Measurements from ENCODE around the gene ZFAND3.

Gene ZFAND3

DNA sequence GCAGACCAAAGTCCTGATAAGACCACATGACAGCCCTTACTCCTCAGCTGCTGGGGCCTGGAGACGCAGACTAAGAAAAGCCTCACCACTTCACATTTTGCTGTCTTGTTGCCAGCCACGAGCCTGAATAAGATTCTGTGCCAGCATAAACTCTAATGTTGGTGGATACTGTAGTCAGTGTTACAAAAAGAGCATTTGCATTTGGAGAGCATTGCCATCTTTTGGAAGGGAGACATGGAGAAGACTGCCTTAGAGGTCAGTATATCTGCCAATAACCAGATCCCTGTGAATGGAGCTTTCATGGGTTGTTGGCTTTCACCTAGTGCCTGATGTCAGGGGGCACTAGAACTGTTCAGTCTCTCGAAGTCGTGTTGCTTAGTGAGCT is 315.2 kb downstream of the ZFAND3 start:
- H3K9ac ChIP-seq (ENCODE audit: low read length): no peak overlapping the region
- no peak overlapping the region for H2AFZ ChIP-seq (ENCODE audit: low read length)
- H3K9me2 ChIP-seq (ENCODE audit: low read depth, low read length): no peaks in the 10 kb centered on the region
- no peaks in the 10 kb centered on the region for H3F3A ChIP-seq (ENCODE audit: insufficient read depth, low read length)
- H3K36me3 ChIP-seq (ENCODE audit: insufficient read depth, low read length): no peaks in the 10 kb centered on the region
- no peak overlapping the region for H3K4me2 ChIP-seq (ENCODE audit: low read length)
- no peaks in the 10 kb centered on the region for H3K27me3 ChIP-seq (ENCODE audit: insufficient read depth, low read length)
- no peaks in the 10 kb centered on the region for H3K4me1 ChIP-seq (ENCODE audit: insufficient read depth, low read length, severe bottlenecking)
- no peak overlapping the region for H3K27ac ChIP-seq (ENCODE audit: low read depth, low read length, poor library complexity, severe bottlenecking)
- no peak overlapping the region for H3K4me3 ChIP-seq (ENCODE audit: low read depth, low read length, poor library complexity, severe bottlenecking)
- H3K9me3 ChIP-seq (ENCODE audit: low read length): no peaks in the 10 kb centered on the region
- TF ChIP-seq, protein P1, sequence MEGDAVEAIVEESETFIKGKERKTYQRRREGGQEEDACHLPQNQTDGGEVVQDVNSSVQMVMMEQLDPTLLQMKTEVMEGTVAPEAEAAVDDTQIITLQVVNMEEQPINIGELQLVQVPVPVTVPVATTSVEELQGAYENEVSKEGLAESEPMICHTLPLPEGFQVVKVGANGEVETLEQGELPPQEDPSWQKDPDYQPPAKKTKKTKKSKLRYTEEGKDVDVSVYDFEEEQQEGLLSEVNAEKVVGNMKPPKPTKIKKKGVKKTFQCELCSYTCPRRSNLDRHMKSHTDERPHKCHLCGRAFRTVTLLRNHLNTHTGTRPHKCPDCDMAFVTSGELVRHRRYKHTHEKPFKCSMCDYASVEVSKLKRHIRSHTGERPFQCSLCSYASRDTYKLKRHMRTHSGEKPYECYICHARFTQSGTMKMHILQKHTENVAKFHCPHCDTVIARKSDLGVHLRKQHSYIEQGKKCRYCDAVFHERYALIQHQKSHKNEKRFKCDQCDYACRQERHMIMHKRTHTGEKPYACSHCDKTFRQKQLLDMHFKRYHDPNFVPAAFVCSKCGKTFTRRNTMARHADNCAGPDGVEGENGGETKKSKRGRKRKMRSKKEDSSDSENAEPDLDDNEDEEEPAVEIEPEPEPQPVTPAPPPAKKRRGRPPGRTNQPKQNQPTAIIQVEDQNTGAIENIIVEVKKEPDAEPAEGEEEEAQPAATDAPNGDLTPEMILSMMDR (IDR thresholded peaks at IDR 0.05; ENCODE audit: low read length): no peak
- TF ChIP-seq EZH2 (IDR thresholded peaks at IDR 0.05; ENCODE audit: borderline replicate concordance, low read length): no peak
- H4K20me1 ChIP-seq (ENCODE audit: insufficient read depth, low read length): no peaks in the 10 kb centered on the region
- H3K79me2 ChIP-seq (ENCODE audit: insufficient read depth, low read length): no peaks in the 10 kb centered on the region

DNA sequence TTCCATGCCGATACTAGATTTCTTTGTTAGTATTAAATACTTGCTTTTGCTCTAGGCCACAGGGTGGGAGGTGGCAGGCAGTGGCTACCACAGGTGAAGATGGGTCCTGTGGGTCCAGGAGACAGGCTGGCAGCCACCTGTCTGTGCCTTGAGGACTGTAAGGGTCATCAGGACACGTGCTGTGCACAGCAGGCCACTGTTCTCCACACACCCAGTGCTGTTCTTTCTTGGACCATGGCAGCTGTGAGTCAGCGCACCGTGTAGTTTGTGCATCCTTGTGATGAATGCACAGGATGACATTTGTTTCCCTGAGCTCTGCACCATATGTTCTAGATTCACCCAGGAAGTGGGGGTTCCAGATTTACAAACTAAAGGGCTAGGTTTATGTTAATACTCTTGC is 317.0 kb downstream of the ZFAND3 start:
- H3K27me3 ChIP-seq (ENCODE audit: insufficient read depth, low read length): no peaks in the 10 kb centered on the region
- no peaks in the 10 kb centered on the region for H3K79me2 ChIP-seq (ENCODE audit: insufficient read depth, low read length)
- no peaks in the 10 kb centered on the region for H3K9me3 ChIP-seq (ENCODE audit: low read length)
- no peak overlapping the region for H3K27ac ChIP-seq (ENCODE audit: low read depth, low read length, poor library complexity, severe bottlenecking)
- H3K4me2 ChIP-seq (ENCODE audit: low read length): no peak overlapping the region
- no peaks in the 10 kb centered on the region for H3K4me1 ChIP-seq (ENCODE audit: insufficient read depth, low read length, severe bottlenecking)
- no peak overlapping the region for H3K9ac ChIP-seq (ENCODE audit: low read length)
- no peaks in the 10 kb centered on the region for H3F3A ChIP-seq (ENCODE audit: insufficient read depth, low read length)
- TF ChIP-seq, protein P1 (IDR thresholded peaks at IDR 0.05; ENCODE audit: low read length): no peak
- TF ChIP-seq EZH2 (IDR thresholded peaks at IDR 0.05; ENCODE audit: borderline replicate concordance, low read length): no peak
- no peaks in the 10 kb centered on the region for H3K9me2 ChIP-seq (ENCODE audit: low read depth, low read length)
- no peak overlapping the region for H2AFZ ChIP-seq (ENCODE audit: low read length)
- H4K20me1 ChIP-seq (ENCODE audit: insufficient read depth, low read length): no peaks in the 10 kb centered on the region
- H3K4me3 ChIP-seq (ENCODE audit: low read depth, low read length, poor library complexity, severe bottlenecking): no peak overlapping the region
- H3K36me3 ChIP-seq (ENCODE audit: insufficient read depth, low read length): no peaks in the 10 kb centered on the region

DNA sequence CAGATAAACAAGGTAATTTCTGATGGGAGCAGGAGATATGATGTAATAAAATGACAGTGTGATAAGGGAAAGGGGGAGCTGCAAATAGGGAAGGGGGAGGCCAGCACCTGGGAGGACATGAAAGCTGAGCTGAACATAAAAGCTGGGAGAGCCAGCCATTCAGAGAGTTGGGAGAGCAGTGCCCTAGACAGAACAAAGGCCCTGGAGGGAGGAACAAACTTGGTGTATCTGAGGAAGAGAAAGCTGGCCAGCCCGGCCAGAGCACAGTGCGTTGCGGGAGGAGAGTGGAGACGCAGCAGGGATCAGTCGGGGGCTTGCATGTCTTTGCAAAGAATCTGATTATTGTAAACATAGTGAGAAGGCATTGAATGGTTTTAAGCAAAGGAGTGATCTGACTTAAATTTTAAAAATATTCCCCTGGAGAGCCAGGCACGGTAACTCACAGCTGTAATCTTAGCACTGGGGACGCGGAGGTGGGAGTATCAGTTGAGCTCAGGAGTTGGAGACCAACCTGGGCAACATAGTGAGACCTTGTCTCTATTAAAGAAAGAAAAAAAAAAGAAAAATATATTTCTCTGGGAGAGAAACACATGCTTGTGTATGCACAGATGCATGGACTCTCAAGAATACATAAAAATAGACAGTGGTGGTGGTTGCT is 318.2 kb downstream of the ZFAND3 start:
- TF ChIP-seq, protein P1 (IDR thresholded peaks at IDR 0.05; ENCODE audit: low read length): no peak
- no peak for TF ChIP-seq EZH2 (IDR thresholded peaks at IDR 0.05; ENCODE audit: borderline replicate concordance, low read length)
- Histone ChIP-seq H3K4me3 (ENCODE audit: low read depth, low read length, poor library complexity, severe bottlenecking) (no peak overlapping the region), H3K27me3 (ENCODE audit: insufficient read depth, low read length) (no peaks in the 10 kb centered on the region), H3K9me3 (ENCODE audit: low read length) (no peaks in the 10 kb centered on the region), H3K9me2 (ENCODE audit: low read depth, low read length) (no peaks in the 10 kb centered on the region), H4K20me1 (ENCODE audit: insufficient read depth, low read length) (no peaks in the 10 kb centered on the region), H3F3A (ENCODE audit: insufficient read depth, low read length) (no peaks in the 10 kb centered on the region), H2AFZ (ENCODE audit: low read length) (no peak overlapping the region), H3K27ac (ENCODE audit: low read depth, low read length, poor library complexity, severe bottlenecking) (no peak overlapping the region), H3K79me2 (ENCODE audit: insufficient read depth, low read length) (no peaks in the 10 kb centered on the region), H3K4me2 (ENCODE audit: low read length) (no peak overlapping the region), H3K36me3 (ENCODE audit: insufficient read depth, low read length) (no peaks in the 10 kb centered on the region), H3K9ac (ENCODE audit: low read length) (no peak overlapping the region), H3K4me1 (ENCODE audit: insufficient read depth, low read length, severe bottlenecking) (no peaks in the 10 kb centered on the region)

Data from OCI-LY1 (cell line).